Frontal cortex (tissue), 4 donors: ENCODE results near the gene PARVB. TPM values are rescaled to one million over a fixed set of nuclear protein-coding genes. Genes with fewer than 3 reads are reported as not detected.
"Not testable (repeated sequence)": the region's sequence is repeated elsewhere in the genome, so short reads cannot be mapped to it uniquely, and the experiment has no call there.

Experiments used
- DNase-seq, 2 donors: peaks; one replicate each; pipeline ENCODE4 v3.0.0; 2012; ENCODE audit warnings: low spot score in 2 of 2
- FAIRE-seq: peaks from 2 replicates; lab custom pipeline; 2012; peaks lifted over from hg19 to GRCh38; lab: Jason Lieb, UNC
- total RNA-seq: library from RNA; depleted of rRNA; stranded (reverse); fragments of >200 nt; gene quantifications from one replicate; pipeline ENCODE4 v1.2.3, GENCODE V29; 2014
- donor health status: control.
- donor health status: control.
- donor health status: control.

The PARVB gene
- total RNA-seq, 1 donor from 2014 or later, result 5.7 TPM

DNA sequence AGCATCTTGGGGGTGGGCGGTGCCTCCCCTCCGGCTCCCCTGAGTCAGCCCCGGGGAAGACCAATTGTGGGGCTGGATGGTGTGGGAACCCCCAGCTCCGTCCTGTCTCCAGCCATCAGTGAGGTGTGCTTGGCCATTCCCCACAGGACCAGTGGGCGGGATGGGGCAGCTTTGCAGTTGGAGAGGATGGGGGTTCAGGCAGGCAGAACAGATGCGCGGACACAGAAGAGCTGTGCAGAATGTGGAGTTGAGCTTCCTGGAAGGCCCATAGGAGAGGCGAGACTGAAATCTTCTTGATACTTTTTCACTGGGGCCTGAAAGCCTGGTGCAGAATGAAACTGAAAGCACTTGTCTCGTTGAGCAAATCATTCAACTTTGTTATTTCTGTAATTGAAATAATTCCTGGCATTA lies 23.8 kb downstream of the PARVB start:
- no peak for FAIRE-seq

GRCh38 chr22:44049486-44050231 lies 25.6 kb downstream of the PARVB start:
- DNase-seq (no peak), FAIRE-seq (no peak)

More for the DNA sequence above, 23.8 kb downstream of the PARVB start:
- no peak for DNase-seq

- DNase-seq (no peak), FAIRE-seq (no peak)
Observed at GRCh38 chr22:44050766-44051355, 26.8 kb downstream of the PARVB start.

DNA sequence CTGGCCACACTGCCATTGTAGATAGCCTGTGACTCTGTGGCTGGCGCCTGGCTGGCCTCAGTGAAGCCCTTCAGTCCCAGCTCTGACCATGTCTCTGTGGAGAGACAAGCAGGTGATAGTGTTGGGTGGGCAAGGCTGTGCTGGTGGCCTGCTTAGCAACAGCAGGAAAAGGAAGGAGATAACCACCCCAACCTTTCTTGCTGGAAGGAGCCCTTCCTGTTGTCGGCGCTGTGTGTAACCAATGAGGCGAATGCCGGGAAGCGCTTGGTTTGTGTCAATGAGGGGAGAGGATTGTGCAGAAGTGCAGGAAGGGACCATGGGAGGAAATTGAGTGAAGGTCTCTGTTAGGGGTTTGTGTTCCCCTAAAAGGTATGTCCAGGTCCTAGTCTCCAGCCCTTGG lies 27.3 kb downstream of the PARVB start:
- DNase-seq, result no peak
- FAIRE-seq, result no peak

- FAIRE-seq, result no peak
Observed at GRCh38 chr22:44051961-44052360, 27.9 kb downstream of the PARVB start.

GRCh38 chr22:44055805-44056204 lies 31.7 kb downstream of the PARVB start:
- DNase-seq, result no peak
- no peak for FAIRE-seq

More at GRCh38 chr22:44051961-44052360, 27.9 kb downstream of the PARVB start:
- no peak for DNase-seq

DNA sequence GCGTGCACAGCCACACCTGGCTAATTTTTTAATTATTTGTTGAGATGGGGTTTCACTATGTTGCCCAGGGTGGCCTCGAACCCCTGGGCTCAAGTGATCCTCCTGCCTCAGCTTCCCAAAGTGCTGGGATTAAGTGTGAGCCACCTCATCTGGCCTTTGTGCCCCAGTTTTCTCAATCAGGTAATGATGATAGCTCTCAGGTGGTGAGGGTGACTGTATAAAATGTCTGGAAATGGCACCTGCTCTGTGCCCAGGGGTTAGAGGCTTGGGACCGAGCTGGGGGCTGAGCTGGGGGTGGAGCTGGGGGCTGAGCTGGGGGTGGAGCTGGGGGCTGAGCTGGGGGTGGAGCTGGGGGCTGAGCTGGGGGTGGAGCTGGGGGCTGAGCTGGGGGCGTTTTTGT lies 32.5 kb downstream of the PARVB start:
- DNase-seq, FAIRE-seq: not testable (repeated sequence)

GRCh38 chr22:44057401-44057987 lies 33.4 kb downstream of the PARVB start:
- DNase-seq, result no peak

GRCh38 chr22:44063462-44064371 lies 39.6 kb downstream of the PARVB start:
- no peak for DNase-seq
- no peak for FAIRE-seq

More at GRCh38 chr22:44057401-44057987, 33.4 kb downstream of the PARVB start:
- FAIRE-seq, result no peak

- DNase-seq, result no peak
- no peak for FAIRE-seq
Observed at GRCh38 chr22:44067033-44067432, 42.9 kb downstream of the PARVB start.

- DNase-seq, result no peak
- no peak for FAIRE-seq
Observed at GRCh38 chr22:44067901-44068300, 43.8 kb downstream of the PARVB start.

GRCh38 chr22:44068422-44069191 lies 44.5 kb downstream of the PARVB start:
- no peak for DNase-seq
- no peak for FAIRE-seq

DNA sequence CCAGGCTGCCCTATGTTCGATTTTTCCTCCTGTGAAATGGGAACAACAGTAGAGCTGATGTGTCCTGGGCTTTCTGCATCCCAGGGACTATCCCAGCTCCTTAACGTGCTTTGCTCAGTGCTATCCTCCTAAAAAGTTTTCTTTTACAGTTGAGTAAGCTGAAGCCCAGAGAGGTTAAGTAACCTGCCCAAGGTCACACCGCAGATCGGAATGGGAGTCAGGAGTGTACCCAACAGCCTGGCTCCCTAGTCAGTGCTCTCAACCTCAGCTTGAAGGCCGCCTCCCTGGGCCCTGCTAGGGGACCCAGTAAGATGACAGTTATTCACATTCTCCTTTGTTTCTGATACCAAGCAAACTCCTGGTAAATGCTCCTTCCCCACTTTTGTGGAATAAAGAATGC lies 45.9 kb downstream of the PARVB start:
- DNase-seq, result no peak
- FAIRE-seq, result no peak

GRCh38 chr22:44071781-44072326 lies 47.8 kb downstream of the PARVB start:
- no peak for FAIRE-seq
- no peak for DNase-seq

GRCh38 chr22:44074337-44074984 lies 50.4 kb downstream of the PARVB start:
- FAIRE-seq (no peak), DNase-seq (no peak)

GRCh38 chr22:44075022-44075421 lies 50.9 kb downstream of the PARVB start:
- DNase-seq (no peak), FAIRE-seq (no peak)

- DNase-seq (no peak), FAIRE-seq (no peak)
Observed at GRCh38 chr22:44075670-44076069, 51.6 kb downstream of the PARVB start.

- FAIRE-seq (no peak), DNase-seq (no peak)
Observed at GRCh38 chr22:44076825-44077224, 52.7 kb downstream of the PARVB start.
